GM06990 (cell line): ENCODE data around the gene GABBR2.

Experiments used
- DNase-seq: peaks from one replicate; pipeline ENCODE4 v3.0.0-alpha.2; 2011; ENCODE audit not compliant: insufficient read length; ENCODE audit errors: extremely low read depth
- H3K27me3 ChIP-seq: replicated peaks from 2 replicates; pipeline ENCODE4 v1.6.0; 2011; ENCODE audit warnings: low read length; ENCODE audit not compliant: control insufficient read depth, insufficient read depth
- H3K36me3 ChIP-seq: 2 replicates; pipeline ENCODE4 v1.5.1; 2011; ENCODE audit warnings: low read length; ENCODE audit not compliant: control insufficient read depth, insufficient read depth
- H3K4me3 ChIP-seq: replicated peaks from 2 replicates; pipeline ENCODE4 v1.5.1; 2011; ENCODE audit warnings: low read depth, mild to moderate bottlenecking, control low read depth, low read length
- CTCF ChIP-seq: IDR thresholded peaks from 2 replicates; pipeline ENCODE4 v1.5.1; 2011; ENCODE audit warnings: low read length, control low read depth, mild to moderate bottlenecking, inconsistent platforms; ENCODE audit not compliant: insufficient read depth, poor library complexity, severe bottlenecking

Gene GABBR2

GRCh38 chr9:98438666-98439065, 270.1 kb downstream of the GABBR2 start:
- no peak for DNase-seq
- no peak for TF ChIP-seq CTCF

GRCh38 chr9:98437458-98438034, 271.2 kb downstream of the GABBR2 start:
- DNase-seq: no peak
- H3K36me3 ChIP-seq: no peaks in the 10 kb centered on the region
- TF ChIP-seq CTCF: no peak

More at GRCh38 chr9:98438666-98439065, 270.1 kb downstream of the GABBR2 start:
- no peaks in the 10 kb centered on the region; the same call in none of the 2 replicates for H3K27me3 ChIP-seq
- no peaks in the 10 kb centered on the region for H3K36me3 ChIP-seq
- no peak overlapping the region for H3K4me3 ChIP-seq

GRCh38 chr9:98432960-98433359, 275.8 kb downstream of the GABBR2 start:
- Histone ChIP-seq H3K27me3 (no peaks in the 10 kb centered on the region; the same call in 1 of the 2 replicates), H3K4me3 (no peak overlapping the region), H3K36me3 (no peaks in the 10 kb centered on the region)
- no peak for DNase-seq
- TF ChIP-seq CTCF: no peak

More at GRCh38 chr9:98437458-98438034, 271.2 kb downstream of the GABBR2 start:
- H3K27me3 ChIP-seq: no peaks in the 10 kb centered on the region; the same call in none of the 2 replicates
- no peak overlapping the region for H3K4me3 ChIP-seq

- no peak overlapping the region for H3K4me3 ChIP-seq
- no peak for TF ChIP-seq CTCF
- H3K36me3 ChIP-seq: no peaks in the 10 kb centered on the region
- no peak for DNase-seq
- no peaks in the 10 kb centered on the region; the same call in 1 of the 2 replicates for H3K27me3 ChIP-seq
These were observed 276.6 kb downstream of the GABBR2 start for GRCh38 chr9:98432134-98432533.

- Histone ChIP-seq H3K27me3 (no peaks in the 10 kb centered on the region; the same call in 1 of the 2 replicates), H3K4me3 (no peak overlapping the region), H3K36me3 (no peaks in the 10 kb centered on the region)
- no peak for DNase-seq
- TF ChIP-seq CTCF: no peak
These were observed 278.0 kb downstream of the GABBR2 start for GRCh38 chr9:98430535-98431292.
